Measurements from ENCODE around the gene GUCD1.
"Not testable (repeated sequence)": the region's sequence is repeated elsewhere in the genome, so short reads cannot be mapped to it uniquely, and the experiment has no call there.

Gene GUCD1

DNA sequence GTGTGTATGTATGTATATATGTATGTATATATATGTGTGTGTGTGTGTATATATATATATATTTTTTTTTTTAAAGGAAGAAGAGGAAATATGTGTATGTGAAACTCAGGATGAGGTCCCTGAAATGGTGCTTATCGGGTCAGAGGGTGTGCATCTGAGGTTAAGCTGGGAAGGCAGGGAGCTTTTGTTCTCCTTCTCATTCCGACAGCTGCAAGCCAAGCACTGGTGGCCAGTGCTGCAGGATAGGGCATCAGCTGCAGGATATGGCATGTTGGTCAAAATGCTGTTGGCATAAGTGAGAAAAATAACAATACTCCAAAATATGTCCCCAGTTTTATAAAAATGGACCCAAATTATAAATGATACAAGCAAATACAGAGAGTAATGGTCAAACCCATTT lies 8.3 kb upstream of the GUCD1 start:
- no peak for DNase-seq

- DNase-seq, result no peak
Measured at GRCh38 chr22:24559471-24559870, 4.5 kb upstream of the GUCD1 start.

DNA sequence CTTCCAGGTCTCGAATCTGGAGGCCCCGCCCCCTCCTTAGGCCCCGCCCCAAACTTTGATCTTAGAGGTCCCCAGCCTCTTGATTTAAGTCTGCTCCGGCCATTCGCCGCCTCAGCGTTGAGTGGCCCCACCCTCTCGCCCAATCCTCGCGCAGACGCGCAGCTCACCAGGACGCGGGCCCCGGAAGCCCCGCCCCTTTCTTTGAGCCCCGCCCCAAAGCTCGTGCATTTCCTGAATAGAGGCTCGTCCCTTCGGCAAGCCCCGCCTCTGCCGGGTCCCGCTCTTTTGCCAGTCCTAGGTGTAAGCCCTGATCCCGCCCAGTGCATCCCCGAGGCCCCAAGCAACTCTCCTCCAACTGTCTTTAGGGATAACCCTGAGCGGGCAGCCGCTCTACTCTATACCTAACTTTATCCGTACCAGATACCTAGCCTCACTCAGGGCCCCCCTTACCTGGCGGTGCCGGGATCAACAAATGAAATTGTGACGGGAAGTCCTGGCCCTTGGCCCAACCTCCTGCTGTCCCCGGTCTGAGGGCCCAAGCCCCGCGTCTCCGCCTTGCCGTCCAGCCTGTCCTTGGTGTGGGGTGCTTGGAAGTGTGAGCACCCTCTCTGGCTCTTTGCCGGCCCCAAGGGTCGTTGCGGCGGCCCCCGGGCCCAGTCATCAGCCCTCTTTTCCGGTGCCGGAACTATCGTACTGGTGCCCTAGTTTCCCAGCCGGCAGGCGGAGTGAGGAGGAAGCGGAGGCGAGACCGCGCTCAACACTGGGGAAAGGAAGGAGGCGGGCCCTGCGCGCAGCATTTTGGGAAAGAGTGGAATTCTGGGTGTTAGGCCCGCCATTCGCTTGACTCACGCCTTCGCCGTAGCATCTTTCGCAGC lies 464 bp upstream of the GUCD1 start, which contains the start of gene SNRPD3:
Gene SNRPD3 (plus strand): TSS at position 835 of the 875 bp plus-strand sequence. CDS start 1,676 bp downstream, outside the sequence.
- DNase-seq, result peak; percentile 100

- DNase-seq, result peak; percentile 34
Measured at GRCh38 chr22:24553597-24554312, 1.2 kb downstream of the GUCD1 start.

DNA sequence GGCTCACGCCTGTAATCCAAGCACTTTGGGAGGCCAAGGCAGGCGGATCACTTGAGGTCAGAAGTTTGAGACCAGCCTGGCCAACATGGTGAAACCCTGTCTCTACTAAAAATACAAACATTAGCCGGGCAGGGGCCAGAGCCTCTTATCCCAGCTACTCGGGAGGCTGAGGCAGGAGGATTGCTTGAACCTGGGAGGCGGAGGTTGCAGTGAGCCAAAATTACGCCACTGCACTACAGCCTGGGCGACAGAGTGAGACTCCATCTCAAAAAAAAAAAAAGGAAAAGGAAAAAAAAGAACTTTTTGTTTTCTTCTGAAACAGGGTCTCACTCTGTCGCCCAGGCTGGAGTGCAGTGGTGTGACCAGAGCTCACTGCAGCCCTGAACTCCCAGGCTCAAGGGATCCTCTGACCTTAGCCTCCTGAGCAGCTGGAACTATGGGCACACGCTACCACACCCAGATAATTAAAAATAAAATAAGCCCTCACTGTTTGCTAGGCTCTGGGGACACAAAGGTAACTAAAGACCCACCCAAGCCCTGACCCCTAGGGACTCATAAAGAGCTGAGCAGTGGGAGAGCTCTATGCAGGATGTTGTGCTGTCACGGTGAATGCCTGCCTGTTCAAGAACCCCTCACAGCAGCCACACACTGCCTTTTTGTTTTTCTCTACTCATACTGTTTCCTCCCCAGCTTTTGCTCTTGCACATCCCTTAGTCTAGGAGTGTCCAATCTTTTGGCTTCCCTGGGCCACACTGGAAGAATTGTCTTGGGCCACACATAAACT lies 2.2 kb downstream of the GUCD1 start:
- not testable (repeated sequence) for DNase-seq

DNA sequence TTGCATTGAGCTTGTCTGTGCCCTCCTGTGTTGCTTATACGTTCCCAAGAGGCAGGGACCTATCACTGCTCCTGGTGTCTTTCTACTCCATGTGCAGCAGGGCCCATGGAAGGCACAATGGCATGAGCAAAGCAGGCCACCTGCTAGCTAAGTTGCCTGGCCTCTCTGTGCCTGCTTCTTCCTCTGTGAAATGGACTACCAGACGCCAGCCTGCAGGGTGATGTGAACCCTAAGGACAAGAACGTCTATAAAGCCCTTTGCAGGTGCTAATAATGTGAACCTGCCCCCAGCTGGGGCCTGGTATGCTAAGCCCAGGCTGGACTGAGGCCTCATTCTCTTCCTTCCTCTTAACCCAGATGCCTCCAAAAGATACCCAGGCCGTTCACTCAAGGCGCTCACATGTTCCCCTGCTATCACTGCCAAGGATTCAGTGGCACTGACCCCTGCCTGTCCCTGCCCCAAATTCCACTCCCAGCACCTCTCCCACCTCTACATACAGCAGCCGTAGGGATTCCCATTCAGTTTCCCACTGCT lies 4.0 kb downstream of the GUCD1 start:
- no peak for DNase-seq

DNA sequence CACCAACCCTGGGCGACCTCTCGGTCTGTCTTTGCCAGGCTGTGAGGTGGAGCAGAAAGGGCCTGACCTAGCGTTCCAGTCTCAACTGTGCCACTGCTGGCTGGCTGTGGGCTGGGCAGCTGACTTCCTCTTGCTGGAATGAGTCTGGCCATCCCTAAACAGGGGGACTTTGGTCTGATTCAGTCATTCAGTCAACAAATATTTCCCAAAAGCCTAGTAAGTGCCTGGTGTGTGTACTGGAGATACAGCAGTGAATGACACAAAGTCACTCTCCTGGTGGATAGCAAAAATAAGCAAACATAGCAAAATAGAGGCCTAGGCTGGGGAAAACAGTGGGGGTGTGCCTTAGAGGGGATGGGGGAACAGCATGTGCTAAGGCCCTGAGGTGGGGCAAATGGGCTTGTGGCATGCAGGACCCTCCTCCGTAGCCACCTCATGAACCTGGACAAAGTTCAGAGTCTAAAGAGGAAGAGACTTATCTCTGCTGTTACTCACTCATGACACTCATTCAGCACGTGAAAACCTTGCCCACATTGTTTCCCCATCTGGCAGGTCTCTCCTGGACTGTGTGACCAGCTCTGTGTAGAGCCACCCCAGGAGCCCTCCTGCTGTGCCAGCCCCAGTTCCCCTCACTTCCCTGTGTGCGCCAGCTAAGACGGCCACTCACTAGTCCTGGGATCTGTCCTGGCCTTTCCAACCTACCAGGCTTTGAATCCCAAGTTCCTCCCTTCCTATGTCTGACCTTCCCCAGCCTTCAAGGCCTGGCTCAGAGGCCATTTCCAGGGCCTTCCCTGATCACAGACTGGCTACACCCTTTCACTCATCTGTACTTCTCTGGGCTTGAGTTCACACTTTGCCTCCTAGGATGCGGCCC lies 4.7 kb downstream of the GUCD1 start:
- DNase-seq, result no peak

DNA sequence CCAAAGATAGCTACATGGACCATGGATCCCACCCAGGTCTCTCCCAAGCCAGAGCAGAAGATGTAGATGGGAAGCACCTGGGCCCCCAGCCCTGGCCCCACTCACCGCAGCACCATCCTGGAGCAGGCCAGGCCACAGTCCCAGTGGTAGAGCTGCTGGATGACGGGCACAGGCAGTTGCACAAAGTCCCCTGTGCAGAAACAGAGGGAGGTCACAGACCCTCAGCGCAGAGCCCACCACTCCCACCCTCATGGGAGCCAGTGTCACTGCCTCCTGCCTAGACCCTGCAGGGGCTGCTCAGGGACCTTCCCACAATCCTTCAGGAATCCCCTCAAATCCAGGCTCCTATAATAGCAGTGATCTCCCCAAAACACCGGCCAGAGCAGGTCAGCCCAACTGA lies 6.1 kb downstream of the GUCD1 start:
- no peak for DNase-seq

GRCh38 chr22:24543679-24544243 lies 11.2 kb downstream of the GUCD1 start:
- no peak for DNase-seq

- DNase-seq, result no peak
Measured at GRCh38 chr22:24543185-24543601, 11.7 kb downstream of the GUCD1 start.

DNA sequence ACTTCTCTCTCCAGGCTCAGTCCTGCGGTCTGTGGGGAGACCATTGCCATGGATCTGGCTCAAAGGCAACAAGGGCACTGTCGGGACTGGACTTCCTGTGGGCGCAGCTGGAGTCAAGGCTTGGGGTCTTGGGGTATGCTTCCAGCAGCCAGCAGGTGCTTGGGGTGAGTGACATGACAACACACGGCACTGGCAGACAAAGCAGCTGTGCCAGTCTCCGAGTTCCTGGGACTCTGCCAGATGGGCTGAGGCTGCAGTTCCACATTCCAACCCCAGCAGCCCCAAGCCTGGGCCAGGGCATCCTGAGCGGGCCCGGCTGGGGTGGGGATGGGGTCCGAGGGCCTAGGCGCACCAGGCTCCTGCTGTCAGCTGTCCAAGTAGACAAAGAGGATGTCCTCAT lies 12.3 kb downstream of the GUCD1 start:
- DNase-seq, result peak; percentile 61

- no peak for DNase-seq
Measured at GRCh38 chr22:24541681-24542515, 13.0 kb downstream of the GUCD1 start.

DNA sequence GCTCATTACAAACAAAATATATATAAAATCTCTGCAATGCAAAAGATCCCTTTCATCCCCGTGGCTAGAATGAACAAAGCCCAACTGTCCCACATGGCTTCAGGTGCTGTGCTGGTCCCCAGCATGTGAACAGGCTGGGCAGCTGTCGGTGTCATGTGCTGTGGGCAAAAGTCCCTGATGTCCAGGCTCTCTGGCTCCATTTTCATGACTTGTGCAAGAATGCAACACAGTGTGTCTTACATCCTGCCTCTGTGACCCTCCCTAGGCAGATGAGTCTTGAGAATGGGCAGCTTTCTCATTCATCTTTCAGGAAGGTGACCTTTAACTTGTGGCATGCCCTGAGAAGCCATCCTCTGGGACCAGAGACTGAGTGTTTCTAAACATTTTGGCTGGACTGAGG lies 14.5 kb downstream of the GUCD1 start:
- no peak for DNase-seq

GRCh38 chr22:24536089-24536488 lies 18.8 kb downstream of the GUCD1 start:
- DNase-seq, result no peak

DNA sequence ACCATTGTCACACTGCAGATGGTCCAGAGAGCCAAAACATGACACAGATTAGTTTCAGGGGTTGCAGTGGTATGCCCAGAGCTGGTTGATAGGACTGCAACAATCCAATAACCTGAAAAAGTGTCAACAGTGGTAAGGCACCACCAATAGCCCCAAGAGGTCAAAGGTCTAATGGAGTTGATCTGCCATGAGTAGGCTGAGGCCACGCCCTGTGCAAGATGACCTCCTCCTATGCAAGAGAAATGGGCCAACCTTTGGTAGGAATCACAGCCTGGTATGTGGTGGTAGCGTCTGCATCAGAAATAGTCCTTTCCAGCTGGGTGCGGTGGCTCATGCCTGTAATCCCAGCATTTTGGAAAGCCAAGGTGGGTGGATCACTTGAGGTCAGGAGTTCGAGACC lies 19.6 kb downstream of the GUCD1 start:
- no peak for DNase-seq

- DNase-seq, result no peak
Measured at GRCh38 chr22:24532075-24532474, 22.9 kb downstream of the GUCD1 start.

- DNase-seq, result not testable (repeated sequence)
Measured at GRCh38 chr22:24530968-24531367, 24.0 kb downstream of the GUCD1 start.

GRCh38 chr22:24529898-24530297 lies 25.0 kb downstream of the GUCD1 start:
- no peak for DNase-seq

DNA sequence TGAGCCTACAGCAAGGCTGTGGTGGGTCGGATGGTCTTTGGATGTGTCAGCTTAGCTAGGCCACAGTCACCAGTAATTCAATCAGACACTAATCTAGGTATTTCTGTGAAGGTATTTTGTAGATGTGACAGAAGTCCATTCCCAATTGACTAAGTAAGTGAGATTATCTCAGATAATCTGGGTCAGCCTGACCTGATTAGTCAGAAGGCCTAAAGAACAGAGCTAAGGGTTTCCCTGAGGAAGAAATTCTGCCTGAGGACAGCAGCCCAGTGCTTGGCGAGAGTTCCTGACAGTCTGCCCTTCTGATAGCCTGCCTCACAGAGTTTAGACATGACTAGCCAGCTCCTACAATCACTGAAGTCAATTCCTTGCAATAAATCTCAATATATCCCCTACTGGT lies 28.7 kb downstream of the GUCD1 start:
- no peak for DNase-seq

GRCh38 chr22:24525416-24526037 lies 29.4 kb downstream of the GUCD1 start:
- peak; percentile 75 for DNase-seq

All from femur (tissue), 1 donor.